Measurements from ENCODE around the gene TENM3.

- TF ChIP-seq, protein P1, sequence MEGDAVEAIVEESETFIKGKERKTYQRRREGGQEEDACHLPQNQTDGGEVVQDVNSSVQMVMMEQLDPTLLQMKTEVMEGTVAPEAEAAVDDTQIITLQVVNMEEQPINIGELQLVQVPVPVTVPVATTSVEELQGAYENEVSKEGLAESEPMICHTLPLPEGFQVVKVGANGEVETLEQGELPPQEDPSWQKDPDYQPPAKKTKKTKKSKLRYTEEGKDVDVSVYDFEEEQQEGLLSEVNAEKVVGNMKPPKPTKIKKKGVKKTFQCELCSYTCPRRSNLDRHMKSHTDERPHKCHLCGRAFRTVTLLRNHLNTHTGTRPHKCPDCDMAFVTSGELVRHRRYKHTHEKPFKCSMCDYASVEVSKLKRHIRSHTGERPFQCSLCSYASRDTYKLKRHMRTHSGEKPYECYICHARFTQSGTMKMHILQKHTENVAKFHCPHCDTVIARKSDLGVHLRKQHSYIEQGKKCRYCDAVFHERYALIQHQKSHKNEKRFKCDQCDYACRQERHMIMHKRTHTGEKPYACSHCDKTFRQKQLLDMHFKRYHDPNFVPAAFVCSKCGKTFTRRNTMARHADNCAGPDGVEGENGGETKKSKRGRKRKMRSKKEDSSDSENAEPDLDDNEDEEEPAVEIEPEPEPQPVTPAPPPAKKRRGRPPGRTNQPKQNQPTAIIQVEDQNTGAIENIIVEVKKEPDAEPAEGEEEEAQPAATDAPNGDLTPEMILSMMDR (IDR thresholded peaks at IDR 0.05; ENCODE audit: low read depth, low read length, poor library complexity, severe bottlenecking), result no peak
- TF ChIP-seq EZH2phosphoT487 (IDR thresholded peaks at IDR 0.05; ENCODE audit: borderline replicate concordance, low read length), result no peak
Measured at GRCh38 chr4:182647646-182648300, 404.6 kb downstream of the TENM3 start.
